ENCODE results near the gene FITM2. TPM values are rescaled to one million over a fixed set of nuclear protein-coding genes. Genes with fewer than 3 reads are reported as not detected.

Gene FITM2
- total RNA-seq, 4 donors from 2014 or later: 9.0 to 13.8 (median 10.7) TPM

- Histone ChIP-seq H3K4me1 (no peaks in the 10 kb centered on the region), H3K27me3 (peaks cover 0 to 3% of the 10 kb centered on the region in 2 donors), H3K9me3 (no peaks in the 10 kb centered on the region), H3K4me3 (no peak overlapping the region), H3K36me3 (no peaks in the 10 kb centered on the region), H3K27ac (peak overlapping the region in 1 of 4 donors; percentile 71)
- WGBS, 2 donors: 64 to 71% methylated on average over 14 of the region's 14 CpGs
- DNase-seq (ENCODE audit: low spot score in 2 of 2): no peak
- TF ChIP-seq EP300 (IDR thresholded peaks at IDR 0.05): no peak
- no peak for TF ChIP-seq POLR2A (IDR thresholded peaks at IDR 0.05)
- no peak for TF ChIP-seq CTCF (IDR thresholded peaks at IDR 0.05)
Observed at GRCh38 chr20:44356353-44356723, 45.3 kb upstream of the FITM2 start.

GRCh38 chr20:44355498-44356352, 44.7 kb upstream of the FITM2 start, which contains the start of gene HNF4A:
Gene HNF4A (plus strand): TSS chr20:44355699. CDS start chr20:44355805, 106 bp downstream.
- no peak for TF ChIP-seq CTCF (IDR thresholded peaks at IDR 0.05)
- TF ChIP-seq EP300 (IDR thresholded peaks at IDR 0.05): no peak
- no peak for TF ChIP-seq POLR2A (IDR thresholded peaks at IDR 0.05)
- no peak for DNase-seq (ENCODE audit: low spot score in 2 of 2)
- no peak within 1 kb of the TSS for H3K4me3 ChIP-seq
- H3K9me3 ChIP-seq: no peaks in the 10 kb centered on the region
- 82% methylated on average over 36 to 37 of the region's 40 CpGs for WGBS, 2 donors
- H3K4me1 ChIP-seq: no peaks in the 10 kb centered on the region
- H3K27ac ChIP-seq: peak within 1 kb of the TSS in 1 of 4 donors; percentile 71
- H3K36me3 ChIP-seq: no peaks in the 10 kb centered on the region
- peaks cover 0 to 3% of the 10 kb centered on the region in 2 donors for H3K27me3 ChIP-seq

- Histone ChIP-seq H3K4me3 (no peak overlapping the region), H3K36me3 (no peaks in the 10 kb centered on the region), H3K9me3 (no peaks in the 10 kb centered on the region), H3K27ac (peak overlapping the region in 1 of 4 donors; percentile 71), H3K4me1 (no peaks in the 10 kb centered on the region), H3K27me3 (peaks cover 0 to 3% of the 10 kb centered on the region in 2 donors)
- no peak for TF ChIP-seq EP300 (IDR thresholded peaks at IDR 0.05)
- no peak for TF ChIP-seq CTCF (IDR thresholded peaks at IDR 0.05)
- TF ChIP-seq POLR2A (IDR thresholded peaks at IDR 0.05): no peak
- DNase-seq (ENCODE audit: low spot score in 2 of 2): no peak
- WGBS, 2 donors: 84 to 92% methylated on average over 6 of the region's 6 CpGs
Observed at GRCh38 chr20:44354979-44355497, 44.0 kb upstream of the FITM2 start.

GRCh38 chr20:44350567-44350966, 39.6 kb upstream of the FITM2 start:
- DNase-seq (ENCODE audit: low spot score in 2 of 2): no peak
- H3K9me3 ChIP-seq: no peaks in the 10 kb centered on the region
- TF ChIP-seq CTCF (IDR thresholded peaks at IDR 0.05): no peak
- TF ChIP-seq POLR2A (IDR thresholded peaks at IDR 0.05): no peak
- no peak for TF ChIP-seq EP300 (IDR thresholded peaks at IDR 0.05)
- no peaks in the 10 kb centered on the region for H3K4me1 ChIP-seq
- peaks cover 0 to 3% of the 10 kb centered on the region in 2 donors for H3K27me3 ChIP-seq
- no peak overlapping the region for H3K27ac ChIP-seq
- WGBS, 2 donors: 77 to 81% methylated on average over 6 of the region's 6 CpGs
- H3K4me3 ChIP-seq: no peak overlapping the region
- no peaks in the 10 kb centered on the region for H3K36me3 ChIP-seq

- WGBS, 2 donors: 82 to 89% methylated on average over 3 of the region's 3 CpGs
- Histone ChIP-seq H3K9me3 (no peaks in the 10 kb centered on the region), H3K27ac (no peak overlapping the region), H3K4me1 (no peaks in the 10 kb centered on the region), H3K36me3 (no peaks in the 10 kb centered on the region), H3K4me3 (no peak overlapping the region), H3K27me3 (no peaks in the 10 kb centered on the region)
- no peak for DNase-seq (ENCODE audit: low spot score in 2 of 2)
- no peak for TF ChIP-seq CTCF (IDR thresholded peaks at IDR 0.05)
- TF ChIP-seq EP300 (IDR thresholded peaks at IDR 0.05): no peak
- TF ChIP-seq POLR2A (IDR thresholded peaks at IDR 0.05): no peak
Observed at GRCh38 chr20:44349349-44349748, 38.3 kb upstream of the FITM2 start.
